ENCODE results near the gene ANKRD27. TPM values are rescaled to one million over a fixed set of nuclear protein-coding genes. Genes with fewer than 3 reads are reported as not detected.
"Not testable (repeated sequence)": the region's sequence is repeated elsewhere in the genome, so short reads cannot be mapped to it uniquely, and the experiment has no call there.

Gene ANKRD27
- total RNA-seq, 1 experiment from 2014 or later: 45.3 TPM

DNA sequence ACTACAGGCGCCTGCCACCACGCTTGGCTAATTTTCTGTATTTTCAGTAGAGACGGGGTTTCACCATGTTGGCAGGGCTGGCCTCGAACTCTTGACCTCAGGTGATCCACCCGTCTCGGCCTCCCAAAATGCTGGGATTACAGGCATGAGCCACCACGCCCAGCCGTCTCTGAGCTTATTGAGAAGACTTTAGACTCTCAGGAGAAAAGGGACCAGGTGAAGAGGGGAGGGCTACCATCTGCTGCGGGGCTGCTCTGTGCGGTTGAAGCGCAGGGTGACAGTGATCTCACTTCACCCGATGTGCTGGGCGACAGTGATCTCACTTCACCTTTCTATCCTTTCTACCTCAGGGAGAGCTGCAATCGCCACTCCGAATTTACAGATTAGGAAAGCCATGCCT, 68.7 kb downstream of the ANKRD27 start:
- no peak for DNase-seq (ENCODE audit: low read depth)

DNA sequence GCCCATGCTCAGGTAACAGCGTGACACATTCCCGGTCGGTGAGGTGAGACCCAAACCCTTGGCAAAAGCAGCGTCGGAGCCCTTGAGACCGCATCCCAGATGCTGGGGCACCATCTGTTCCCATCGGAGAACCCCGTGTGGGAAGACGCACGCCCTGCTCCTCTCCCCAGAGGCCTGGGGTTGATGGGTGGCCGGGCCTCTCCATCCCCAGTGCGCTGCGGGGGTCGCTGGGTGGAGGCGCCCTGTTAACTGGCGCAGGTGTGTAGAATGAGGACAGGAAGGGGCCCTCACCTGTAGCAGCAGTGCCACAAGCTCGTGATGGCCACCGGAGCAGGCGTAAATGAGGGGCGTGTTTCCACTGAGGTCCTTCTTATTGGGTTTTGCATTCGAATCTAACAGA, 69.4 kb downstream of the ANKRD27 start:
- DNase-seq (ENCODE audit: low read depth): no peak

DNA sequence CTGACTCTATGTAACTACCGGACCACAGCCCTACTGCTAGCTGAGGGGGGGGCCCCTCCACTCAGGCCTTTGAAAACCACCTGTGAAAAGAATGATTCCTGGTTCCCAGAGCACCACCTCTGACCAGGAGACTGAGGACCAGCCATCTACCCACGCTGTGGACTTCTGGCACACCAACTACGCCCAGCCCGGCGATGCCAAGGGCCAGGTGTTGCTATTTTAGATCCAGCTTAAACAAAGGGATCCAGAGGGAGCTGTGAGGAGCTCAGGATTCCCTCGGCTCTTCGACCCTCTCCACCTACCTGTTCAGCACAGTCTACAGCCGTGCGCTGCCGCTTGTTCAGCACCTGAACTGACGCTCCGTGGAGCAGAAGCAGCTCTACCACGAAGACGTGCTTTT, 71.0 kb downstream of the ANKRD27 start:
- DNase-seq (ENCODE audit: low read depth): no peak

DNA sequence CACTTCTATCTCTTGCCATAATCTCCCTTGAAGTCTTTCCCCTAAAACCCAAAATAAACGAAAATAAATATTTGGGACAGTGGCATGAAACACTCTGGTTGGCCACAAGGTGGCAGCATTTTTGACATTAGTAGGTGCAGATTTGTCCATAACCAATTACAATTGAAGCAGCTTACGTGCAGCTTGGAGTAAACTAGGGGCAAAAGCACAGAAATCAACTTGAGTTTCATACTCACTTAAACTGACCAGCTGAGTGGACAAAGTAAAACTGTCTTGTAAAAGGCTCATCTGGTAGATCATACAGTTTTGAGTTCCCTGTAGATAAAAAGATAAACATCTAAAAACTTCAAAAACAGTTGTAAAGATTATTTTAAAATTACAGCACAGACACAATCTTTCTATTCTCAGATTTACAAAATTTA, 75.2 kb downstream of the ANKRD27 start:
- no peak for DNase-seq (ENCODE audit: low read depth)

DNA sequence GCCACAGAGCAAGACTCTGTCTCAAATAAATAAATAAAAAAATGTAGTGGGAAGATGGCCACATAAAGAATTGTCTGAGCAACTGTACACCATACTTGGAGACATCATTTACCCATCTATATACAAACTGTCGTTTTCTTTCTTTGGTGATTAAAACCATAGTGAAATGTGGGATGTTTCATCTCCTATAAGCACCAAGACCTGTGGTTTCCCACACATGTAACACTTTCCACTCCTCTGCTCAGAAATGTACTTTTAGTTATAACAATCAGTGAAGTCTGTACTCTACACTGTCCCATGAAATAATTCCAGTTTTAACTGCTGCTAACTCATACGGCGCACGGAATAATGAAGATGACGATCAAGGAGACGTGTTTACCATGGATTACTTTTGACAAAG, 75.7 kb downstream of the ANKRD27 start:
- DNase-seq (ENCODE audit: low read depth): no peak

DNA sequence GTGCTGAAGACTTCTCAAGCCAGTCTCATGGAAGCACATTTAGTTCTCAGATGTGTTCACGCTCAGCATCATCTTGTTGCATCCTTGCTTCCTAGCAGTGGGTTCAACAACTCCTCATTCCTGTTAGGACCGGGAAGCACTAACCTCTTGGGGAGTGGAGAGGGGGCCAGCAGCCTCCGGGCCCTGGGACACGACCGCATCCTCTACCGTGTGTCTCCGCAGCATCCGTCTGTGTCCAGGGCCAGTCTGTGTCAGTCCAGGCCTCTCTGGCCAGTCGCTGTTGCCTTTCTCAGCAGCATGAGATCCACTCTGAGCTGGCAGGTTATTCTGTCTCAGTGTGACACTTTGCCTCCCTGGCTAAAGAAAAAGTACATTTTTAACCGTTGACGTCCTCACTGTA, 77.0 kb downstream of the ANKRD27 start:
- no peak for DNase-seq (ENCODE audit: low read depth)

DNA sequence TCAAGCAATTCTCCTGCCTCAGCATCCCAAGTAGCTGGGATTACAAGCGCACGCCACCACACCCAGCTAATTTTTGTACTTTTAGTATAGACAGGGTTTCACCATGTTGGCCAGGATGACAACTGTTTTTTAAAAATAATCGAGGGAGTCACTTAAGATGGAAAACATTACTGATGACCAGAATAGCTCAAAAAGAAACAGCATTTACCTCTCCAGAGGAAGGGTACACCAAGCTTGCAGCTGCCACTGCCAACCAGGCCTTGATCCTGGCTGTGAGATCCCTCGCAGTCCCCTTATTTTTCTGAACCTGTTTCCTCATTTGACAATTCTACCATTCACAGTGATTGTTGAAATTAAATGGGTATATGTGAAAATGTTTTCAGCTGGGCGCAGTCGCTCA, 79.5 kb downstream of the ANKRD27 start:
- DNase-seq (ENCODE audit: low read depth): no peak

DNA sequence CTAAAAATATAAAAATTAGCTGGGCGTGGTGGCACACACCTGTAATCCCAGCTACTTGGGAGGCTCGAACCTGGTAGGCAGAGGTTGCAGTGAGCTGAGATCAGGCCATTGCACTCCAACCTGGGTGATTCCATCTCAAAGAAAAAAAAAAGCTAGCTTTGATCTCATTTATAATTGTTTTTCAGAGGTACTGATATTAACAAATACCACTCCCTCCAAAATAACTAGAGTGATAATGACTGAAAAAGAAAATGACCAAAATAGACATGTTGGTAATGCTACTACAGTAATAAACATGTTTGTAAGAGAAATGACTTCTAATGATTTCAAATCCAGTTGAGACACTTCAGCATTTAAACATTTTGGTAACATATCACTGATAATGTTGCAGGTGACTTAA, 81.0 kb downstream of the ANKRD27 start:
- no peak for DNase-seq (ENCODE audit: low read depth)

DNA sequence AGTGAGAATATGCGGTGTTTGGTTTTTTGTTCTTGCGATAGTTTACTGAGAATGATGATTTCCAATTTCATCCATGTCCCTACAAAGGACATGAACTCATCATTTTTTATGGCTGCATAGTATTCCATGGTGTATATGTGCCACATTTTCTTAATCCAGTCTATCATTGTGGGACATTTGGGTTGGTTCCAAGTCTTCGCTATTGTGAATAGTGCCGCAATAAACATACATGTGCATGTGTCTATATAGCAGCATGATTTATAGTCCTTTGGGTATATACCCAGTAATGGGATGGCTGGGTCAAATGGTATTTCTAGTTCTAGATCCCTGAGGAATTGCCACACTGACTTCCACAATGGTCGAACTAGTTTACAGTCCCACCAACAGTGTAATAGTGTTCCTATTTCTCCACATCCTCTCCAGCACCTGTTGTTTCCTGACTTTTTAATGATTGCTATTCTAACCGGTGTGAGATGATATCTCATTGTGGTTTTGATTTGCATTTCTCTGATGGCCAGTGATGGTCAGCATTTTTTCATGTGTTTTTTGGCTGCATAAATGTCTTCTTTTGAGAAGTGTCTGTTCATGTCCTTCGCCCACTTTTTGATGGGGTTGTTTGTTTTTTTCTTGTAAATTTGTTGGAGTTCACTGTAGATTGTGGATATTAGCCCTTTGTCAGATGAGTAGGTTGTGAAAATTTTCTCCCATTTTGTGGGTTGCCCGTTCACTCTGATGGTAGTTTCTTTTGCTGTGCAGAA, 87.1 kb downstream of the ANKRD27 start:
- not testable (repeated sequence) for DNase-seq (ENCODE audit: low read depth)

DNA sequence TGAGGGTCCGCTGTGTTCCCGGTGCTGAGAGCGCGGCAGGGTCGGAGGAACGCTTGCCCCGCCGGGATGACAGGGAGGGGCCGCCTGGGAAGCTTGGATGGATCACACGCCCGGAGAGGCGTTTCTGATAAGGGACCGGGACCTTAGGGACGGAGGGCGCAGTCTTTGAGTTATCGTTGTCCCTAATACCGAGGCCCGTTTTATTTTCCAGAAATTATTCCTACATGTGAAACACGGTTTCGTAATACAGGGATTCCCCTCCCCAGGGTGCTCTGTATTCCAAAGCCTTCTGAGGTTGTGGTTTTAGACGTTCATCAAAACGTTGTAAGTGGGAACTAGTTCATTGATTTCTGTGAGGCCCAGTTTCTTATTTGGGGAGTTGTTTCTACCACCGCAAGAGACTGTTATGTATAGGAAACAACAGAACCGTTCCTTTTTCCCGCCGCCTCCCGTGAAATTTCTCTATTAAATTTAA, 93.2 kb downstream of the ANKRD27 start:
- peak; percentile 21 for DNase-seq (ENCODE audit: low read depth)

DNA sequence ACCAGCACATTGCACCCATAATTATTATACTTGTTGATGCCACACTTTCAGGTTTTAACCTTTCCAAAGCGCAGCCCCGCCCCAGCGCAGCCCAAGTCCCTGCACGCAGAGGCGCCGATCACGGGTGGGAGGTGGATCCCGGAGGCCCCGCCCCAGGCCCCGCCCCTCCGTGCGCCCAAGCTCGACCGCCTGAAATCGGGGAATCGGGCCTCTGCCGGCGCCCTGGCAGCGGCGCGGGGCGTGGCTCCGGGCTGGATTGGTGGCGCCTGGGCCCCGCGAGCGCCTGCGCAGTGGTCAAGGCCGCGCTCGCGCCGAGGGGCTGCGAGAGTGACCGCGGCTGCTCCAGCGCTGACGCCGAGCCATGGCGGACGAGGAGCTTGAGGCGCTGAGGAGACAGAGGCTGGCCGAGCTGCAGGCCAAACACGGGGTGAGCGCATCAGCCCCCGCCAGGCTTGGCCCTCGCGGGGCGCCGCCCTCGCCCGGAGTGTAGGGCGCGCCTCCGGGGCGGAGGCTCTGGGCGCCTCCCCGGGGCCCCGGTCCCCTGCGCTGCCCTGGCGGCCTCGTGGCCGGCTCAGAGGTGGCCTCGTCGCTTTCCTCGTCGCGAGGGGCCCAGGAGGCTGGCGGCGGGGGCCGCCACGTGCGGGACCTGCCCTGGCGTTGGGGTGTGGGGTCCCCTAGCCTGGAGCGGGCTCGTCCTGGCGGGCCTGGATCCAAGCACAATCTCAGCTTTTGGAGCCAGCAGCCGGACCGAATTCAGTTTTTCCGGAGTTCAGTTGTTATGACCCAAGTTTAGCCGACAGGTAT, 93.9 kb downstream of the ANKRD27 start, which contains the start of gene PDCD5:
PDCD5 (plus strand) TSS at position 290 of the 804 bp plus-strand sequence; CDS start at position 362, 72 bp downstream.
- peak; percentile 90 for DNase-seq (ENCODE audit: low read depth)

DNA sequence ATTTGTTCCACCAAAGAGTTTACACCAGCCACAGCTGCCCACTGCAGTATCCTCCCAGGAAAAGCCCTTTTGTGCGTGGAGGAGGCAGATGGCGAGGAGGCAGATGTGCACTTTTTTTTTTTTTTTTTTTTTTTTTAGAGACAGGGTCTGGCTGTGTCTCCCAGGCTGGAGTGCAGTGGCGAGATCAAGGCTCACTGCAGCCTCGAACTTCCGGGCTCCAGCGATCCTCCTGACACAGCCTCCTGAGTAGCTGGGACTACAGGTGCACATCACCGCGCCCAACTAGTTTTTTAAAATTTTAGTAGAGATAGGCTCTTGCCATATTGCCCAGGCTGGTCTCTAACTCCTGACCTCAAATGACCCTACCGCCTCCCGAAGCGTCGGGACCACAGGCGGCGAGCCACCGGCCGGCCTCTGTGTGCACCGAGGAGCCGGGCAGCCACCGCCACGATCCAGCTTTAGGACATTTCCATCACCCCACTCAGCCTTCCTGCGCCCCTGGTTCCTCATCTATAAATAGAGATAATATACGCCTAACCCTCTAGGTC, 94.6 kb downstream of the ANKRD27 start:
- DNase-seq (ENCODE audit: low read depth): peak; percentile 4

DNA sequence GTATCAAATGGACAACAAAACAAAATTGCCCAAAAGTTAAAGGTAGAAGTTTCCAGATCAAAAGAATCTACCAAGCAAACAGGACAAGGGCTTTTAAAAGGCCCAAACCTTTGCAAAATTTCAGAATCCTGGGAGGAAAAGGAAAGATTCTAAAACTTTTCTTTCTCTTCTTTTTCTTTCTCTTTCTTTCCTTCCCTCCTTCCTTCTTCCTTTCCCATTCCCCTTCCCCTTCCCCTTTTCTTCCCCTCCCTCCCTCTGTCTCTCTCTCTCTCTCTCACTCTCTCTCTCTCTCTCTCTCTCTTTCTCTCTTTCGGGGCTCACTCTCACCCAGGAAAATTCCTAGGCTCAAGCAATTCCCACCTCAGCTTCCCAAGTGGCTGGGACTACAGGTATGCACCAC, 98.2 kb downstream of the ANKRD27 start:
- no peak for DNase-seq (ENCODE audit: low read depth)

DNA sequence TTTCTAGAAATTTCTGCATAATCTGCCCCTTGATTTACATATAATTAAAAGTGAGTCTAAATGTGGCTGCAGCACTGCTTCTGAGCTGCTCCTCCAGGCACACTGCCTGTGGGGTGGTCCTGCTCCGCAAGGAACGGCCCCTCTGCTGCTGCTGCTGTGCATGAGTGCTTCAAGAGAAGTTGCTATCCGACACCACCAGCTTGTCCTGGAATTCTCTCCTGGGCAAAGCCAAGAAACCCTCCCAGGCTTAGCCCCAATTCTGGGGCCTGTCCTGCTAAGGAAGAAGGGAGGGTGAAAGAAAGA, 101.5 kb downstream of the ANKRD27 start:
- no peak for DNase-seq (ENCODE audit: low read depth)

DNA sequence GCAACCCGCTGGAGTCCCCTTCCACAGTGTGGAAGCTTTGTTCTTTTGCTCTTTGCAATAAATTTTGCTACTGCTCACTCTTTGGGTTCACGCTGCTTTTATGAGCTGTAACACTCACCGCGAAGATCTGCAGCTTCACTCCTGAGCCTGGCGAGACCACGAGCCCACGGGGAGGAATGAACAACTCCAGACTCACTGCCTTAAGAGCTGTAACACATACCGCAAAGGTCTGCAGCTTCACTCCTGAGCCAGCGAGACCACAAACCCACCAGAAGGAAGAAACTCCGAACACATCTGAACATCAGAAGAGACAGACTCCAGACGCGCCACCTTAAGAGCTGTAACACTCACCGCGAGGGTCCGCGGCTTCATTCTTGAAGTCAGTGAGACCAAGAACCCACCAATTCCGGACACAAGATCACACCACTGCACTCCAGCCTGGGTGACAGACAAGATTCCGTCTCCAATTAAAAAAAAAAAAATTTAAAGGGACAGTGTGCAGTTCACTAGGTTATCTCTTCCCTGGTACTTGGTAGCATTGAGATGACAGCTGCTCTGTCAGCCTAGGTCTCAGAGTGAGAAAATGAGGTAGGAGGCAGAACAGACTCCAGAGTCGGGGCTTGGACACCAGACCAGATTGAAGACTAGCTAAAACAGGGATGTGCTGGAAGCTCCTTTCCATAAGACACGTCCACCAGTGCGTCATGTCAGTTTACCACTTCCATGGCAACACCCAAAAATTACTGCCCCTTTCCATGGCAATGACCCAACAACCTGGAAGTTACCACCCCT, 102.1 kb downstream of the ANKRD27 start:
- not testable (repeated sequence) for DNase-seq (ENCODE audit: low read depth)

DNA sequence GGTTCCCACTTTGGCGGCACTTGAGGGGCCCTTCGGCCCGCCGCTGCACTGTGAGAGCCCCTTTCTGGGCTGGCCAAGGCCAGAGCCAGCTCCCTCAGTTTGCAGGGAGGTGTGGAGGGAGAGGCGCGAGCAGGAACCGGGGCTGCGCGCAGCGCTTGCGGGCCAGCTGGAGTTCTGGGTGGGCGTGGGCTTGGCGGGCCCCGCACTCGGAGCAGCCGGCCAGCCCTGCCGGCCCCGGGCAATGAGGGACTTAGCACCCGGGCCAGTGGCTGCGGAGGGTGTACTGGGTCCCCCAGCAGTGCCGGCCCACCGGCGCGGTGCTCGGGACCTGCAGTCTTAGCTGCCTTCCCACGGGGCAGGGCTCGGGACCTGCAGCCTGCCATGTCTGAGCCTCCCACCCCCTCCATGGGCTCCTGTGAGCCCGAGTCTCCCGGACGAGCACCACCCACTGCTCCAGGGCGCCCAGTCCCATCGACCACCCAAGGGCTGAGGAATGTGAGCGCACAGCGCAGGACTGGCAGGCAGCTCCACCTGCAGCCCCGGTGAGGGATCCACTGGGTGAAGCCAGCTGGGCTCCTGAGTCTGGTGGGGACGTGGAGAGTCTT, 103.4 kb downstream of the ANKRD27 start:
- DNase-seq (ENCODE audit: low read depth): not testable (repeated sequence)

DNA sequence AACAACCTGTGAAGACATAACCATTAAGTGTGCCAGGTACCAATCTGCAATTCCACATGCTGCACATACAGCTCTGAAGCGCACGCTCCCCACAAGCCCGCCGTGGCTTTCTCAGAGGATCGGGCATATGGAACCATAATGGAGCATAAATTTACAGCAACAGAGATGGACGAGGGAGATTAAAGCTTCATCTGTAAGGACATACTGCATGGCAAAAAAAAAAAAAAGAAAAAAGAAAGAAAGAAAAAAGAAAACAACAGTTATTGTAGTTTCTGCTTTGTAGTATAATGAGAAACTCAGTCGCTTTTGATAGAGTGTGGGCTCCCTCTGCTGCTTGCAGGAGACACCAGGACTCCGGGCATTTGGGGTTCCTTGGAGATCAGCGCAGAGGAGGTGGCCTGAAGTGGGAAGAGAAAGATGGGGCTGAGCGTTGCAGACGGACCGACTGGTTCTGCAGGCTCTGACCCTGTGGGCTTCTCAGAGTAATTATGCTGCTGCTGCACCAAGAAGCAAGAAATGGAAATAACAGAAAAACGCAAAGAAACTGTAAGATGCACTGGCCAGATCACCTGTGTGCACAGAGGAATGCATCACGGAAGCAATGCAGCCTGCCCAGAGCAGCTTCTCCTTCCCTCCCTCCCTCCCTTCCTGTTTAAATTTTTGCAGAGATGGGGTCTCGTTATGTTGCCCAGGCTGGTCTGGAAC, 104.7 kb downstream of the ANKRD27 start:
- peak; percentile 56 for DNase-seq (ENCODE audit: low read depth)

DNA sequence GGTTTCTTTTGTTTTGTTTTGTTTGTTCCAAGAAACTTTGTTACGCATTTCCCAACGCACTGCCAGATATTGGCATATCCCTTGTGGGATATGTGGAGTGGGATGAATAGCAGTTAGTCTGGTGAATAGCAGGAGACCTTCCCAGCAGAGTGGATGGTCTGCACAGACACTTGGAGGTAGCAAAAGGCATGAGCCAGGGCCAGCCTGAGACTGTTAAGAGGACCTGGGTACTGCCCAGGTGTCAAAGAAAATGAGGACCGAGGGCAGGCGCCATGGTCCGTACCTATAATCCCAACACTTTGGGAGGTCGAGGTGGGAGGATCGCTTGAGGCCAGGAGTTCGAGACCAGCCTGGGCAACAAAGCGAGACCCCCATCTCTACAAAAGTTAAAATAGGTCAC, 107.5 kb downstream of the ANKRD27 start:
- no peak for DNase-seq (ENCODE audit: low read depth)

DNA sequence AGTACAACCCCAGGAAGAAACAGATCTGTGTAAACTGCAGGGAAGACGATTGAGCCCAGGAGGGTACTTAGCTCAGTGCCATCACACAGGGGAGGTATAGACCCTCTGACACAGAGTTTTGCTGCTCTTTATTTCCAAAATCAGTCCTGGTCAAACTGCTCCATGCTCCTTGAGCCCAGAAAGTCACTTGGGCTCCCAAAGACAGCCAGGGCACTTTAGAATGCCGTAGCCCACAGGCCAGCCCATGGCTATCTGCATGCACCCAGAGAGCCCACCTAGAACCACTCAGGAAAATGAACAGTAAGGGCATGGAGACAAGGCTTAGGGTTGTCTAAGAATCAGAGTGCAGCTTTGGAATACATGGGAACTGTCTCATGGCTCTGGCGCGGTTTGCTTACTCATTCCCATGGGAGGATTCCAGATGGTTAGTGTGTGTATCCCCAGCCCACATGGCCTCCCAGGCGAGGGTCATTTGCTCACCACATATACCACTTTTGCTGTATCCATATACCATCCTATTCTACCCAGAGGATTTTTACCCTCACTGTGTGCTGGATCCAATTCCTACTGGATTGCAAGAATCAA, 108.6 kb downstream of the ANKRD27 start:
- DNase-seq (ENCODE audit: low read depth): peak; percentile 71

DNA sequence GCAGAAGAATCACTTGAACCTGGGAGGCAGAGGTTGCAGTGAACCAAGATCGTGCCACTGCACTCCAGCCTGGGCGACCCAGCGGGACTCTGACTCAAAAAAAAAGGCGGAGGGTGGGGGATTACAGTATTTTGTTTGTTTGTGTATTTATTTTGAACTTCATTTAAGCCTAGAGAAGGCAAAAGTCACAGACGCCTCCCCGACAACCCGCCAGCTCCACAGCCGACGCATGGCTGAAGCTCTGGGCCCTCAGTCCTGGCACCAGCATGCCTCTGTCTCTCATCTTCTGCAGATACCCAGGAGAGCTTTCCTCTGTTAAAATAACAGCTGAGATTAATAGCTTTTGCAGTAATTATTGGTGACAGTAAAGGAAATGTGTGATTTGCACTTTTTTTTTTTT, 111.2 kb downstream of the ANKRD27 start:
- DNase-seq (ENCODE audit: low read depth): no peak
